ENCODE data around the gene ODF2L.

ODF2L gene

GRCh38 chr1:86421601-86422280 lies 25.6 kb upstream of the ODF2L start (continued):
- TF ChIP-seq, protein P1, sequence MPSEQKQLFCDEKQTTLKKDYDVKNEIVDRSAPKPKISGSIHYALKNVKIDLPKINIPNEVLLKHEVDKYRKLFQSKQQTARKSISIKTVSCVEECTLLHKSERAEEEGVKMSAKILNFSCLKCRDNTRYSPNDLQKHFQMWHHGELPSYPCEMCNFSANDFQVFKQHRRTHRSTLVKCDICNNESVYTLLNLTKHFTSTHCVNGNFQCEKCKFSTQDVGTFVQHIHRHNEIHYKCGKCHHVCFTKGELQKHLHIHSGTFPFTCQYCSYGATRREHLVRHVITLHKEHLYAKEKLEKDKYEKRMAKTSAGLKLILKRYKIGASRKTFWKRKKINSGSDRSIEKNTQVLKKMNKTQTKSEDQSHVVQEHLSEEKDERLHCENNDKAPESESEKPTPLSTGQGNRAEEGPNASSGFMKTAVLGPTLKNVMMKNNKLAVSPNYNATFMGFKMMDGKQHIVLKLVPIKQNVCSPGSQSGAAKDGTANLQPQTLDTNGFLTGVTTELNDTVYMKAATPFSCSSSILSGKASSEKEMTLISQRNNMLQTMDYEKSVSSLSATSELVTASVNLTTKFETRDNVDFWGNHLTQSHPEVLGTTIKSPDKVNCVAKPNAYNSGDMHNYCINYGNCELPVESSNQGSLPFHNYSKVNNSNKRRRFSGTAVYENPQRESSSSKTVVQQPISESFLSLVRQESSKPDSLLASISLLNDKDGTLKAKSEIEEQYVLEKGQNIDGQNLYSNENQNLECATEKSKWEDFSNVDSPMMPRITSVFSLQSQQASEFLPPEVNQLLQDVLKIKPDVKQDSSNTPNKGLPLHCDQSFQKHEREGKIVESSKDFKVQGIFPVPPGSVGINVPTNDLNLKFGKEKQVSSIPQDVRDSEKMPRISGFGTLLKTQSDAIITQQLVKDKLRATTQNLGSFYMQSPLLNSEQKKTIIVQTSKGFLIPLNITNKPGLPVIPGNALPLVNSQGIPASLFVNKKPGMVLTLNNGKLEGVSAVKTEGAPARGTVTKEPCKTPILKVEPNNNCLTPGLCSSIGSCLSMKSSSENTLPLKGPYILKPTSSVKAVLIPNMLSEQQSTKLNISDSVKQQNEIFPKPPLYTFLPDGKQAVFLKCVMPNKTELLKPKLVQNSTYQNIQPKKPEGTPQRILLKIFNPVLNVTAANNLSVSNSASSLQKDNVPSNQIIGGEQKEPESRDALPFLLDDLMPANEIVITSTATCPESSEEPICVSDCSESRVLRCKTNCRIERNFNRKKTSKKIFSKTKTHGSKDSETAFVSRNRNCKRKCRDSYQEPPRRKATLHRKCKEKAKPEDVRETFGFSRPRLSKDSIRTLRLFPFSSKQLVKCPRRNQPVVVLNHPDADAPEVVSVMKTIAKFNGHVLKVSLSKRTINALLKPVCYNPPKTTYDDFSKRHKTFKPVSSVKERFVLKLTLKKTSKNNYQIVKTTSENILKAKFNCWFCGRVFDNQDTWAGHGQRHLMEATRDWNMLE (tag by site-specific recombination; conservative IDR thresholded peaks at IDR 0.05; ENCODE audit: low read depth) = no peak
- TF ChIP-seq OSR2 (tag by site-specific recombination; IDR thresholded peaks at IDR 0.05) (no peak), ZNF596 (tag by site-specific recombination; IDR thresholded peaks at IDR 0.05) (no peak)

GRCh38 chr1:86419277-86419903 lies 23.3 kb upstream of the ODF2L start:
- Histone ChIP-seq H3K36me3 (ENCODE audit: control insufficient read depth in 2 of 2, insufficient read depth in 1 of 2, low read length in 2 of 2) (no peaks in the 10 kb centered on the region), H3K27ac (ENCODE audit: extremely low read depth, low read depth, low read length) (no peak overlapping the region), H3K4me1 (ENCODE audit: control insufficient read depth, insufficient read depth, low read length) (no peaks in the 10 kb centered on the region), H3K4me3 (ENCODE audit: low read depth, low read length) (no peak overlapping the region), H3K9me3 (ENCODE audit: control insufficient read depth, insufficient read depth, low read depth, low read length) (no peaks in the 10 kb centered on the region)
- TF ChIP-seq, protein P2, sequence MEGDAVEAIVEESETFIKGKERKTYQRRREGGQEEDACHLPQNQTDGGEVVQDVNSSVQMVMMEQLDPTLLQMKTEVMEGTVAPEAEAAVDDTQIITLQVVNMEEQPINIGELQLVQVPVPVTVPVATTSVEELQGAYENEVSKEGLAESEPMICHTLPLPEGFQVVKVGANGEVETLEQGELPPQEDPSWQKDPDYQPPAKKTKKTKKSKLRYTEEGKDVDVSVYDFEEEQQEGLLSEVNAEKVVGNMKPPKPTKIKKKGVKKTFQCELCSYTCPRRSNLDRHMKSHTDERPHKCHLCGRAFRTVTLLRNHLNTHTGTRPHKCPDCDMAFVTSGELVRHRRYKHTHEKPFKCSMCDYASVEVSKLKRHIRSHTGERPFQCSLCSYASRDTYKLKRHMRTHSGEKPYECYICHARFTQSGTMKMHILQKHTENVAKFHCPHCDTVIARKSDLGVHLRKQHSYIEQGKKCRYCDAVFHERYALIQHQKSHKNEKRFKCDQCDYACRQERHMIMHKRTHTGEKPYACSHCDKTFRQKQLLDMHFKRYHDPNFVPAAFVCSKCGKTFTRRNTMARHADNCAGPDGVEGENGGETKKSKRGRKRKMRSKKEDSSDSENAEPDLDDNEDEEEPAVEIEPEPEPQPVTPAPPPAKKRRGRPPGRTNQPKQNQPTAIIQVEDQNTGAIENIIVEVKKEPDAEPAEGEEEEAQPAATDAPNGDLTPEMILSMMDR (tag by site-specific recombination; IDR thresholded peaks at IDR 0.05) = peak; percentile 51; the same call in 1 of the 2 replicates
- no peak for TF ChIP-seq ZNF623 (tag by site-specific recombination; IDR thresholded peaks at IDR 0.05)
- POLR2A ChIA-PET = no interaction called here
- CTCF ChIA-PET = interaction anchor here (0.6 to 0.7 kb wide), 2 partner anchors 82 to 364 kb away, joined by 3 read pairs; no protein-coding TSS in a partner anchor

DNA sequence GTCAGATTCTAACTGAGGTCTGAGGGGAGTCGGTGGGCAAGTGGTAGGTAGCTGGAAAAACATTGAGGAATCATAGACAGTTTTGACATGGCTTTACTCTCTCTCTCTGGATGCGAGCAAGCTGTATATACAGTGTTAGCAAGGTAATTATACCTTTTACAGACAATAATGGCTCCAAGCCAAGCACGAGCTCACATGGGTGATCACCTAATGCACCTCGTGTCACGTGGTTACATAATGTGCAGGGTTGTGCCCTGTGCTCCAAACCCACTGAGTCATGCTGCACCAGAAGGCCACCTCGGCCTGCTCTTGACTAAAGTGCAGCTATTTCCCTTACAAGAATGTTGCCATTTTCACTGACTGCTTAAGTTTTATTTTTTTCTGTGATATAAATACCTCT lies 20.2 kb upstream of the ODF2L start:
- no peak overlapping the region for H3K27ac ChIP-seq (ENCODE audit: extremely low read depth, low read depth, low read length)
- TF ChIP-seq, protein P3, sequence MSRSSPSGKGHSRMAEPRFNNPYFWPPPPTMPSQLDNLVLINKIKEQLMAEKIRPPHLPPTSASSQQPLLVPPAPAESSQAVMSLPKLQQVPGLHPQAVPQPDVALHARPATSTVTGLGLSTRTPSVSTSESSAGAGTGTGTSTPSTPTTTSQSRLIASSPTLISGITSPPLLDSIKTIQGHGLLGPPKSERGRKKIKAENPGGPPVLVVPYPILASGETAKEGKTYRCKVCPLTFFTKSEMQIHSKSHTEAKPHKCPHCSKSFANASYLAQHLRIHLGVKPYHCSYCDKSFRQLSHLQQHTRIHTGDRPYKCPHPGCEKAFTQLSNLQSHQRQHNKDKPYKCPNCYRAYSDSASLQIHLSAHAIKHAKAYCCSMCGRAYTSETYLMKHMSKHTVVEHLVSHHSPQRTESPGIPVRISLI (tag by site-specific recombination; IDR thresholded peaks at IDR 0.05) = peak; percentile 69; the same call in 1 of the 2 replicates
- 0 out of 2 replicates have a peak, but pooled peaks have one; percentile 28 for TF ChIP-seq ZBTB20 (tag by site-specific recombination; IDR thresholded peaks at IDR 0.05)
- TF ChIP-seq RBAK (tag by site-specific recombination; IDR thresholded peaks at IDR 0.05) = 0 out of 2 replicates have a peak, but pooled peaks have one; percentile 15
- no peak for TF ChIP-seq ZNF843 (tag by site-specific recombination; IDR thresholded peaks at IDR 0.05)
- TF ChIP-seq SP7 (tag by site-specific recombination; IDR thresholded peaks at IDR 0.05) = peak; percentile 79
- TF ChIP-seq ZBTB8A (tag by site-specific recombination; IDR thresholded peaks at IDR 0.05) = no peak
- no peak for TF ChIP-seq ZNF830 (tag by site-specific recombination; IDR thresholded peaks at IDR 0.05; ENCODE audit: low read depth)
- TF ChIP-seq MYNN (tag by site-specific recombination; IDR thresholded peaks at IDR 0.05; ENCODE audit: borderline replicate concordance) = no peak
- TF ChIP-seq ZNF366 (tag by site-specific recombination; conservative IDR thresholded peaks at IDR 0.05) = peak; percentile 35; the same call in 1 of the 2 replicates
- CTCF ChIA-PET = interaction anchor here (0.6 kb wide), 1 partner anchor 36 kb away, joined by 4 read pairs; no protein-coding TSS in a partner anchor
- POLR2A ChIA-PET = no interaction called here
- H3K4me1 ChIP-seq (ENCODE audit: control insufficient read depth, insufficient read depth, low read length) = no peaks in the 10 kb centered on the region
- H3K9me3 ChIP-seq (ENCODE audit: control insufficient read depth, insufficient read depth, low read depth, low read length) = no peaks in the 10 kb centered on the region
- no peaks in the 10 kb centered on the region for H3K36me3 ChIP-seq (ENCODE audit: control insufficient read depth in 2 of 2, insufficient read depth in 1 of 2, low read length in 2 of 2)
- no peak overlapping the region for H3K4me3 ChIP-seq (ENCODE audit: low read depth, low read length)
